DOHH2 (cell line): ENCODE results near the gene COL23A1.

ENCODE experiments used
- H3F3A ChIP-seq: fragments of 200-600 bp; sonication (generic), shearing (Covaris generic); 2 replicates; pipeline ENCODE4 v1.6.0; 2016; ENCODE audit warnings: antibody characterized with exemption, mild to moderate bottlenecking; ENCODE audit not compliant: control insufficient read depth, insufficient read depth
- H3K27ac ChIP-seq: fragments of 200-600 bp; sonication (generic); 2 replicates; pipeline ENCODE4 v1.5.1; 2014; ENCODE audit warnings: low read depth, mild to moderate bottlenecking, low read length, moderate library complexity
- H3K27me3 ChIP-seq: fragments of 200-600 bp; sonication (generic); 2 replicates; pipeline ENCODE4 v1.6.1; 2014; ENCODE audit warnings: mild to moderate bottlenecking, low read length, mixed read lengths; ENCODE audit not compliant: control insufficient read depth
- H3K36me3 ChIP-seq: fragments of 200-600 bp; sonication (generic); 2 replicates; pipeline ENCODE4 v1.6.1; 2014; ENCODE audit warnings: mild to moderate bottlenecking, low read length, moderate library complexity, mixed read lengths; ENCODE audit not compliant: control insufficient read depth
- H3K4me1 ChIP-seq: fragments of 200-600 bp; sonication (generic); 2 replicates; pipeline ENCODE4 v1.6.1; 2014; ENCODE audit warnings: mild to moderate bottlenecking, low read length, mixed read lengths; ENCODE audit not compliant: control insufficient read depth
- H3K4me2 ChIP-seq: fragments of 200-600 bp; sonication (generic); 2 replicates; pipeline ENCODE4 v1.6.0; 2014; ENCODE audit warnings: mild to moderate bottlenecking, low read length, moderate library complexity
- H3K4me3 ChIP-seq: fragments of 200-600 bp; sonication (generic); 2 replicates; pipeline ENCODE4 v1.5.1; 2014; ENCODE audit warnings: mild to moderate bottlenecking, low read length, mixed read lengths
- H3K79me2 ChIP-seq: fragments of 200-600 bp; sonication (generic); 2 replicates; pipeline ENCODE4 v1.6.1; 2014; ENCODE audit warnings: mild to moderate bottlenecking, low read length, mixed read lengths; ENCODE audit not compliant: control insufficient read depth
- H3K9me2 ChIP-seq: fragments of 200-600 bp; sonication (generic); replicated peaks from 2 replicates; pipeline ENCODE4 v1.6.1; 2014; ENCODE audit warnings: mild to moderate bottlenecking, low read length, mixed read lengths; ENCODE audit not compliant: control insufficient read depth
- H3K9me3 ChIP-seq: fragments of 200-600 bp; sonication (generic); 2 replicates; pipeline ENCODE4 v1.6.1; 2014; ENCODE audit warnings: antibody characterized with exemption, low read length, mixed read lengths; ENCODE audit not compliant: control insufficient read depth, insufficient read depth
- H4K20me1 ChIP-seq: fragments of 200-600 bp; sonication (generic); 2 replicates; pipeline ENCODE4 v1.6.0; 2014; ENCODE audit warnings: low read depth, mild to moderate bottlenecking, antibody characterized with exemption, low read length, moderate library complexity; ENCODE audit not compliant: control insufficient read depth, insufficient read depth
- EZH2phosphoT487 ChIP-seq: fragments of 200-600 bp; sonication (generic); IDR thresholded peaks from 2 replicates; pipeline ENCODE4 v1.6.1; 2017; ENCODE audit warnings: borderline replicate concordance, mild to moderate bottlenecking, antibody characterized with exemption, low read length, moderate library complexity, mixed read lengths
- TF ChIP-seq, protein P1 (sequence below): fragments of 200-600 bp; sonication (generic); IDR thresholded peaks from one replicate; pipeline ENCODE4 v1.5.1; 2014; ENCODE audit warnings: antibody characterized with exemption, mild to moderate bottlenecking, low read depth, low read length; ENCODE audit not compliant: poor library complexity, severe bottlenecking

Gene COL23A1

DNA sequence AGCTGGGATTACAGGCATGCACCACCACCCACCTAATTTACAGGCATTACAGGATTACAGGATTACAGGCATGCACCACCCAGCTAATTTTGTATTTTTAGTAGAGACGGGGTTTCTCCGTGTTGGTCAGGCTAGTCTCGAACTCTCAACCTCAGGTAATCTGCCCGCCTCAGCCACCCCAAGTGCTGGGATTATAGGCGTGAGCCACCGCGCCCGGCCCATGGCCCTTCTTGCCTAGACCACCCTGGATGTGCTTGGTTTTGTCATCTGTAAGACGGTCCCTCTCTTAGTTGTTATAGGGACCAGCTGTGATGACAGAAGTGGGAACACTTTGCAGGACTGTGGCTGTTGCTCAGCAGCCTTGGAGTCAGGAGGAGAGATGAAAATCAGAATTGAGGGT is 354.1 kb downstream of the COL23A1 start:
- Histone ChIP-seq H3K4me2 (no peak overlapping the region), H3K9me2 (no peaks in the 10 kb centered on the region), H3K27ac (no peak overlapping the region), H3K27me3 (no peaks in the 10 kb centered on the region), H3K36me3 (peaks cover 10% of the 10 kb centered on the region), H3K4me1 (peaks cover 75% of the 10 kb centered on the region), H3K79me2 (peaks cover 14% of the 10 kb centered on the region), H4K20me1 (peaks cover 8% of the 10 kb centered on the region), H3K4me3 (no peak overlapping the region), H3K9me3 (no peaks in the 10 kb centered on the region), H3F3A (peaks cover 39% of the 10 kb centered on the region)
- no peak for TF ChIP-seq EZH2phosphoT487
- TF ChIP-seq, protein P1, sequence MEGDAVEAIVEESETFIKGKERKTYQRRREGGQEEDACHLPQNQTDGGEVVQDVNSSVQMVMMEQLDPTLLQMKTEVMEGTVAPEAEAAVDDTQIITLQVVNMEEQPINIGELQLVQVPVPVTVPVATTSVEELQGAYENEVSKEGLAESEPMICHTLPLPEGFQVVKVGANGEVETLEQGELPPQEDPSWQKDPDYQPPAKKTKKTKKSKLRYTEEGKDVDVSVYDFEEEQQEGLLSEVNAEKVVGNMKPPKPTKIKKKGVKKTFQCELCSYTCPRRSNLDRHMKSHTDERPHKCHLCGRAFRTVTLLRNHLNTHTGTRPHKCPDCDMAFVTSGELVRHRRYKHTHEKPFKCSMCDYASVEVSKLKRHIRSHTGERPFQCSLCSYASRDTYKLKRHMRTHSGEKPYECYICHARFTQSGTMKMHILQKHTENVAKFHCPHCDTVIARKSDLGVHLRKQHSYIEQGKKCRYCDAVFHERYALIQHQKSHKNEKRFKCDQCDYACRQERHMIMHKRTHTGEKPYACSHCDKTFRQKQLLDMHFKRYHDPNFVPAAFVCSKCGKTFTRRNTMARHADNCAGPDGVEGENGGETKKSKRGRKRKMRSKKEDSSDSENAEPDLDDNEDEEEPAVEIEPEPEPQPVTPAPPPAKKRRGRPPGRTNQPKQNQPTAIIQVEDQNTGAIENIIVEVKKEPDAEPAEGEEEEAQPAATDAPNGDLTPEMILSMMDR: no peak

DNA sequence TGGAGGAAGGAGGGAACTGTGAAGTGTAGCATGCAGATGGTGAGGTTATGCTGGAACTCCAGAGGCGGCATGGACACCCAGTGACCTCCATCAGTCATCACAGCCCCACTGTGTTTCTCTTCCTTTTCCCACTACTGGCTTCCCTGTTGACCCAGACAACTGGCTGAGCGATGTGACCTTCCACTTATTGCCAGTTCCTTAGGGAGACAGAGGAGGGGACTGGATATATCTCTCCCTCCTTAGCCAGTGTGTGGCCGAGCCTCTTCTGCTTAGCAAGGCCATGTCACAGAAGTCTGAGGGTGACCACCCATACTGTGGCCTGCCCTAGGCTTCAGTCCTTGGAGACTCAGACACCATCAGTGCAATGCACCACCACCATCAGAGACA is 354.6 kb downstream of the COL23A1 start:
- Histone ChIP-seq H3K79me2 (peaks cover 20% of the 10 kb centered on the region), H3F3A (peaks cover 34% of the 10 kb centered on the region), H3K36me3 (peaks cover 16% of the 10 kb centered on the region), H3K9me3 (no peaks in the 10 kb centered on the region), H4K20me1 (peaks cover 13% of the 10 kb centered on the region), H3K27ac (no peak overlapping the region), H3K27me3 (no peaks in the 10 kb centered on the region), H3K9me2 (no peaks in the 10 kb centered on the region), H3K4me1 (peaks cover 75% of the 10 kb centered on the region), H3K4me3 (no peak overlapping the region), H3K4me2 (no peak overlapping the region)
- TF ChIP-seq, protein P1: no peak
- TF ChIP-seq EZH2phosphoT487: no peak

DNA sequence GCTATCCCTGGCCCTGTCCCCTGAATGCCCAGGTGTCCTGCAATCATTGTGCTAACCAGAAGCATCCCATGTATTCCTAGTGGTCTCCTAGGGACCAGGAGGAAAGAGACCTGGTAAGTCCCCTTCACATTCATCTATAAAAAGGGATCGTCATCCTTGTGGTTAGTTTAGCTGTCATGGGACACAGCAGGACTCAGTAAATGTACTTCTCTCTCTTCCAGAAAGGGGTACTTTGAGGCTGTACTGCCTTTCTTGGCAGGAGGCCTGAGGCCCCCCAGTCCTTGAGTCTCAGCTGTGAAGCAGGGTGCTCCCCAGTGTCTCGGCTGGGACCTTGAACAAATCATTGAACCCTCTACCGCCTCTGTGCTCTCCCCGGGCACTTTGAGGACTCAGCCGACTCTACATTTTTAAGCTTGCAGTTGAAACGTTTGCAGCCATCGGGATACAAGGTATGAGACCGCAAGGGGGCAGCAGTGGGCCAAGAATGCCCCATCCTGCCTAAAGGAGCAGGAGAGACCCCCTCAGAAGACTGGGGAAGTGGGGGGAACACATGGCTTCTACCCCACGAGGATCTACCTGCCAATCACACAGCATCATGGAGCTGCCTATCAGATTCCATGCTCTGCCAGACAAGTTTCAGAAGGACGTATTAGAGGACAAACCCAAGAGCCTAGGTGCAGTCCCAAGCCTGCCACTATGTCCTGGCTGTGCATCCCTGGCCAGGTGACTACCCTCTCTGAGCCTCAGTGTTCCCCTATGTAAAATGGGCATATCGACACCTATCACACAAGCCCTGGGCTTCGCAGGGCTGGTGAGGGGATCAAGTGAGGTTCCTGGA is 355.2 kb downstream of the COL23A1 start:
- Histone ChIP-seq H3F3A (peaks cover 28% of the 10 kb centered on the region), H3K9me2 (no peaks in the 10 kb centered on the region), H3K36me3 (peaks cover 22% of the 10 kb centered on the region), H3K4me2 (peak overlapping the region; percentile 41), H3K9me3 (no peaks in the 10 kb centered on the region), H3K79me2 (peaks cover 26% of the 10 kb centered on the region), H3K4me3 (peak overlapping the region; percentile 10; the same call in 1 of the 2 replicates), H4K20me1 (peaks cover 15% of the 10 kb centered on the region), H3K4me1 (peaks cover 75% of the 10 kb centered on the region), H3K27ac (0 out of 2 replicates have a peak overlapping the region, but pooled peaks have one; percentile 11), H3K27me3 (no peaks in the 10 kb centered on the region)
- no peak for TF ChIP-seq EZH2phosphoT487
- TF ChIP-seq, protein P1: peak; percentile 92
